Sciatic nerve (tissue), 2 donors: ENCODE data around the gene SLC38A9. TPM values are rescaled to one million over a fixed set of nuclear protein-coding genes. Genes with fewer than 3 reads are reported as not detected.

Experiments
- ATAC-seq: fragments of 200-7000 bp; cut with Tn5 transposase; one replicate; pipeline ENCODE4 v1.9.1; 2020; ENCODE audit warnings: mild to moderate bottlenecking, moderate library complexity
- DNase-seq: peaks from one replicate; pipeline ENCODE4 v3.0.0-alpha.2; 2020; ENCODE audit warnings: low spot score
- intact Hi-C: fragments of 100-400 bp; cut with DNase I; formaldehyde crosslinking; loops from one replicate; pipeline ENCODE4 v1.14.2; 2022
- total RNA-seq: library from RNA; stranded (reverse); fragmentation: NEBNext Ultra II Directional; extraction: Animal tissue kit (Norgen Biotek cat#: 25700); gene quantifications from one replicate; pipeline ENCODE4 v1.2.1, GENCODE V29; 2021
- donor health status: DM: no; HTN: no; CAD: no.
- donor health status: DM: no; HTN: no; CAD: no.

The SLC38A9 gene
- total RNA-seq, 1 donor from 2014 or later = 29.2 TPM

DNA sequence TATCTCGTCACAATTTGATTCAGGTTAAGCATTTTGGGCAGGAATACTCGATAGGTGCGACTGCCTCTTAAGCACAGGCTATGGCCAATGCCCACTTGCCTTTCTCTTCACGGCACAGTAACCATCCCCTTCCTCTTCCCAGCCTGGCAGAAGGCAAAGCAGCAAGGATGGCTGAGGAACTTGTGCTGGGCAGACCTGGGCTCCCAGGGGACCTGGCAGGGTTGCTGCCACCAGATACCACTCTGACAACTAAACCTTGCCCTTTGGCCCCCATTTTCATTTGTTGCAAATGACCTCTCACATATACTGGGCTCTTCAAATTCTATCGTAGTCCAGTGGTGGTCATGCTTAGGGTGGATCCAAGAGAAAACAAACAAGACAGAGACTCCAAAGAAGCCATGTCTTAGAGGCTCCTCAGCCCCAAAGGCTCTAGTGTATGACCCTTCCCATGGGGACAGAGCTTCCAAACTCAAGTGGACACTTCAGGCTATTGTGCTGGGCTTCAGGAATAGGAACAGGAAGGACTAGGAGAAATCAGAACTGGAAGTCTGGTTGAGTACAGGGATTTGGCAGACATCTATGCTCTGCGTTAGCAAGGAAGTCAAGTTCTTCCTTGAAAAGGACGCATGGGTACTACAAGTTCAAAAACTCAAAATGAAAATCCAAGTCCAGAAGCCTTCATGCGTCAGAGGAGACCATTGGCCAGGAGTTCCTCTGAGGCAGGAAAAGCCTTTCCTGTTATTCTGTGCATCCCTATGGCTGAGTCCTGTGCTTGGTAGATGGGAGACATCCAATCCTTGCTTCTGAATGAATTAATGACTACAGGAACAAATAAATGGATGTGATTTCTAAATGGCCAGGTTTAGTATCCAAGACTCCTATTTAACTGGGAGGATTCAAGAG is 112.7 kb downstream of the SLC38A9 start:
- ATAC-seq (no peak), DNase-seq (no peak)
- intact Hi-C loops = no loop called here

DNA sequence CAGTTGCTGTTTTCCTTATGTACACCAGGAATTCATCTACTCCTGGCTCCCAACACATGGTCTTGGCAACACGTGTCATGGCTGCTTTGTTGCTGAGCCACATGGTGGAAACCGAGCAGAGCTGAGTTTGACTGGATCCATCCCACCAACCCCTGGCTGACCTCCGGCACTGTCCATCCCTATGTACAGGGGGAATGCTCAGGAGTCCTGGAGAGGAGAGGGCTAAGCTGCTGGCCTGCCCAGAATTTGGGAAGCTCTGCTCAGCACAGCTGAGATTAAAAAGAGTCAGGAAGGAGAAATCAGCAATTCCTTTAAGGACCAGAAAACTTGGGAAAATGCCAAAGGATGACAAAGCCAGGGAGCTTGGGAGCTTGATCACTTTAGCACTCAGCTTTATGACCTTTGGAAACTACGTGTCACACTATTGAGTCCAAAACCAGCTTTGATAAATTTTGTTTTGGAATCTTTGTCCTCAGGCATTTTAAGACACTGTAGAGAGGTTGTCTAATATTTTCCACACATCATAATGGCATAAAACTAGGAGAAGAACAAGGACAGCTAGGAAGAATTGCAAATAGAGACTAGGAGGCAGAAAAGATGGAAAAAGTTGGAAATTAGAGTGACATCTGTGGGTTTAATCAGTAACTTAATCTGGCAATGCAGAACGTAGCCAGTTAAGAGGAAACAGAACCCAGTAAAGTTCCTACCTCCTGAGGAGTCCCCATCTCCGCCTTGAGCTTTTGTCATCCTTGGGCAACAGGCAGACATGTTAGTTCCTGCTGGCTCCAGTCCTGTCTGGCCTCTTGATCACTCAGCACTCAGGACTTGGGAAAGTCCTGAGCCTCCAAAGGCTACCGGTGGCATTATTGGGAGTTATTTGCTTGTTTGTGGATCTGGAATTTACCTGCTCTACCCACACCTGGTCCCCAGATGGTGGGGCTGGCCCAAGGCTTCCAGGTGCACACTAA is 114.8 kb downstream of the SLC38A9 start:
- peak; percentile 74 for DNase-seq
- intact Hi-C loops = no loop called here
- peak; percentile 65 for ATAC-seq

DNA sequence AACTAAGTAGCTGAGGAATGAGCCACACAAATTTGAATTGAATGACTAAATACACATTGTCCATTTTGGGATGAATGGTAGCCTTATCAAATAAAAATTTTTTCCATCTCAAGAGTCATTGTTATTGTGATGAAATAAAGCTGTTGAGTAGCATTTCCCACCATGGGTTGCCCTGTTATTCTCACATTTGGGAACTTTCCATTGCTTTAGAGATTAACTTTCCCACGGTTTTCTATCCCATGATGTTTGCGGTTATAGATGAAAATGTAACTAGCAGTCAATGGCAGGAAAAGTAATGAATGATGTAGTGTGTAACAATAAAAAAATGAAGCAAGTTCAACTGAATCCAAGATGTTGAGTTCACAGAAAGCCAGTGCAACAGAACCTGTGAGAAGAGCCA is 117.5 kb downstream of the SLC38A9 start:
- intact Hi-C loops = no loop called here
- ATAC-seq = no peak

DNA sequence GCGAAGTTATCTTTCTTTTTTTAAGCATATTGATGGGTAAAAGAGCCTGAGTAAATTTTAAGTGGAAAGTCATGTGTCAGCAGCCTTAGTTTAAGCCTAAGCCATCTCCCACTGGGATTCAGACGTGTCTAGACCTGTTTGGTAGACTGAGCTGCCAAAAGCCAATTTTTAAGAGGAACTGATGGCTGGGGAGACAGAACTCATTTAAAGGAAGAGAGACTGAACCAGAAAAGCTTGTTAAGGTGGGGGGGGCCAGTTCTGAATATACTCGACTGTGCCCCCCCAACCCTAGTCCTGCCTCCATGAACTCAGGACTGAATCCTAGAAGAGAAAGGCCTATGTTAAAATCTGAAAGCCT is 119.0 kb downstream of the SLC38A9 start:
- DNase-seq (no peak), ATAC-seq (no peak)
- intact Hi-C loops = no loop called here

More for the DNA sequence above, 117.5 kb downstream of the SLC38A9 start:
- no peak for DNase-seq

DNA sequence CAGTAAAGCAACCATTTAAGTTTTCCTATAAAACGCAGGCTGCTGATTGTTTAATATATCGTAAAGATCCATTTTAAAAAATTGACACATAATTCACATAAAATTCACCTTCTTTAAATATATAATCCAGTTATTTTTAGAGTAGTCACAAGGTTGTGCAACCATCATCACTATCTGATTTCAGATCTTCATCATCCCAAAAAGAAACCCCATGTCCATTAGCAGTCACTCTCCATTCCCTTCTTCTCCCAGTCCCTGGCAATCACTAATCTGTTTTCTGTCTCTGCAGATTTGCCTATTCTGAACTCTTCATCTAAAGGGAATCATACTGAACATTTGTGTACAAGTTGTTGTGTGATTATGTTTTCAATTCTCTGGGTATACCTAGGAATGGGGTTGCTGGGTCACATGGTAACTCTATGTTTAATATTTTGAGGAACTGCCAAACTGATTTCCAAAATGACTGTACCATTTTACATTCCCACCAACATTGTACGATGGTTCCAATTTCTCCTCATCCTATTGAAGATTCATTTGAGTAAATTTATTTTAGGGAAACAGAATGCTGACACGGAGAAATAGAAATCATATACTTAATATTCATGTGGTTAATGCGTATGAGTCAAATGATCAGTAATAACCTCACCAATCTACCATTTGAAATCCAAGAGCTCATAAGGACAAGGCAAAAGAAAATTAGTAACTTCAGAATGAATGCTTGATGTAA is 119.6 kb downstream of the SLC38A9 start:
- DNase-seq (no peak), ATAC-seq (no peak)
- intact Hi-C loops = no loop called here

DNA sequence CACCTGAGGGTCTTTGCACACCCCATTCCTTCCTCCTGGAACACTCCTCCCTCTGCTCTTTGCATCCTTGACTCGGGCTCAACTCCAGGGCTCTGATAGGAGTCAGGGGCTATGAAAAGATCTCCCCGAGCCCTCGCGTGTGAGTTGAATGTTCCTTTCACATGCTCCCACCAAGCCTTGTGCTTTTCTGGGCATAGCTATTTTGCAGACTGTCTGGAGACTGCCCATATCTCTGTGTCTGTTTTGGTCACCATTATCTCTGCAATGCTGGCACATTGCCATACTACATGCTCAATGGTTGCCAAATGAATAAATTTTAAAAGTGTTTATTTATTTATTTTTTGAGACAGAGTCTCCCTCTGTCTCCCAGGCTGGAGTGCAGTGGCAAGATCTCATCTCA is 120.4 kb downstream of the SLC38A9 start:
- ATAC-seq (no peak), DNase-seq (no peak)
- intact Hi-C loops = no loop called here

DNA sequence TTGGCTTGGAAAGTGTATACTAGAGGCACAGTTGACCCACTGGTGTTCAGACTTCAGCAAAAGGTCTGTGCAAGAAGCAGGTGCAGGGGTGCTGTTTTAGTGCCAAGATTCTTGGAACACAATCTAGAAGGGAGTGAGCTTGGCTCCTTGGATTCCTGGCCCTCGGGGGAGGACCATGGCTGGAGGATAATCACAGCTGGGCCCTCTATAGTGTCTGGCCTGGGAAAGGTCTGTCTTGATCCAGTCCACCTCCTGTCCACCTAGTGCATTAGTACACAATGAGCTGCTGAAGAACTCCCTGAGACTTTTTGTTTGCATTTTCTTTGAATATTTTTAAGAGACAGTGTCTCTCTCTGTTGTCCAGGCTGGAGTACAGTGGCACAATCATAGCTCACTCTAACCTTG is 126.9 kb downstream of the SLC38A9 start:
- intact Hi-C loops = no loop called here
- DNase-seq = no peak
- ATAC-seq = no peak

DNA sequence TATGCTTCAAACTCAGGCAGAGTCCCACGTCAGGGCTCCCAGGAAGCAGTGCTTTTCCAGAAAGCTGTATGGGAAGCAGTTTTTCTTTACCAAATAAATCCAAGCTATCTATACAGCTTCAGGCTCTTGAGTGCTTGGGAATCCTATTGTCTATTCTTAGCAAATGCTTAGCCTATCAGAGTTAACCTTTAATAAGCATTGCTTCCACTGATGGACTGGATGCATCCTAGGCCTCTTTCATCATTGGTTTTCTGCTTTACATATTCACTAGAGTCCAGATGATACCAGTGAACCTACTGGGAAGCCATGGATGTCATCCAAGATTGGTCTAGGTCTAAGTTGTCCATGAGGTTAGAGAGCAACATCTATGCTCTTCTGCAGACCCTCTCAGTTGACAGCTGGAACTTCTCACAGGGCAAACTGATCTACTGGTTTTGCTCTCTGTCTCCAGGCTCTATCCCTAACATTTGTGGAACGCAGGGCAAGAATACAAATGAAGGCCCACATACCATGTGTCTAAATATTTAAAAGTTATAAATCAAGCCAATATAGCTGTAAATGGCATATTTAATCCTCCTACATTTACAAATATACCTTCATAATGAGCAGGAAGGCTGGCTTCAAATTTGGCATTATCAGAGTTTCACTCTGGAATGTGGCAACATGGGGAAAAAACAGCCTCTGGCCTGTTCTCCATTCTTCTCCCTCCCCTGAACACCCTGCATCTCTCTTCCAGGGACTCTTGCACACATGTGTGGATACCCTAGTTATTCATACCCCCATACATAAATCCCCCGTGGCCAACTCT is 127.5 kb downstream of the SLC38A9 start:
- no peak for DNase-seq
- ATAC-seq = no peak
- intact Hi-C loops = no loop called here

DNA sequence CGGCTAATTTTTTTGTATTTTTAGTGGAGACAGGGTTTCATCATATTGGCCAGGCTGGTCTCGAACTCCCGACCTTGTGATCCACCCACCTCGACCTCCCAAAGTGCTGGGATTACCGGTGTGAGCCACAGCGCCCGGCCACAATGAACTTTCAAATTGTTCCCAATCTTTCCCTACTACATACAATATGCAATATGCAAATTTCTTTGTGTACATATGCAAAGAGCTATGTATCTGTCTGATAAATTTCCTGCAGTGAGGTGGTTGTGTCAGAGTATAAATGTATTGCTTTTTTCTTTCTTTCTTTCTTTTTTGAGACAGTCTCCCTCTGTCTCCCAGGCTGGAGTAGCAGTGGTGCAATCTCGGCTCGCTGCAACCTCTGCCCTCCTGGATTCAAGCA is 128.5 kb downstream of the SLC38A9 start:
- intact Hi-C loops = no loop called here
- DNase-seq (no peak), ATAC-seq (no peak)

DNA sequence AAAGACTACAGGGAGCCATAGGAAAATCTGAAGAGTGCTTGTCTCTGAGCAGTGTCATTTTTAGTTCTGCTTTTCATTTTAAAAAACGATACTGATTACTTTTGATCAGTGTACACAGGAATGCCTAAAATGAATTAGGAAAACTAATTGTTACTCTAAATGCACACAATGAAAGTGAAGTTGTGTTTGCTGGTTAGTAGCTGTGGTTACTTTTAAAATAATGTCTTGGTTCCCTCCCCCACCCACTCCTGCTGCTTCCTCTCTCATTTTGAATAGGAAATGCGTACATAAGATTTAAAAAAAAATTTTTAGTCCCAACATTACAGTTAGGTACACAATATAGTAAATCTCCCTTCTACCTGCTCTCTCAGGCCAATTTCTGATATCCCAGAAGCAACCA is 129.9 kb downstream of the SLC38A9 start:
- intact Hi-C loops = no loop called here
- ATAC-seq (no peak), DNase-seq (no peak)

DNA sequence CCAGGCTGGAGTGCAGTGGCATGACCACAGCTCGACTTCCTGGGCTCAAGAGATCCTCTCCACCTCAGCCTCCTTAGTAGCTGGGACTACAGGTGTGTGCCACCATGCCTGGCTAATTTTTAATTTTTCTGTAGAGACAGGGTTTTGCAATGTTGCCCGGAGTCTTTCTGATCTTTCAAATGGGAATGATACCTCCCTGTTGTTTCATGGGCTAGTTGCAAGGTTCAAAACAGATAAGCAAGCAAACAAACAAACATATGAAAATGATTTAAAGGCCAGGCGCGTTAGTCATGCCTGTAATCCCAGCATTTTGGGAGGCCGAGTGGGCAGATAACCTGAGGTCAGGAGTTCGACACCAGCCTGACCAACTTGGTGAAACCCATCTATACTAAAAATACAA is 132.1 kb downstream of the SLC38A9 start:
- ATAC-seq (no peak), DNase-seq (no peak)
- intact Hi-C loops = no loop called here

DNA sequence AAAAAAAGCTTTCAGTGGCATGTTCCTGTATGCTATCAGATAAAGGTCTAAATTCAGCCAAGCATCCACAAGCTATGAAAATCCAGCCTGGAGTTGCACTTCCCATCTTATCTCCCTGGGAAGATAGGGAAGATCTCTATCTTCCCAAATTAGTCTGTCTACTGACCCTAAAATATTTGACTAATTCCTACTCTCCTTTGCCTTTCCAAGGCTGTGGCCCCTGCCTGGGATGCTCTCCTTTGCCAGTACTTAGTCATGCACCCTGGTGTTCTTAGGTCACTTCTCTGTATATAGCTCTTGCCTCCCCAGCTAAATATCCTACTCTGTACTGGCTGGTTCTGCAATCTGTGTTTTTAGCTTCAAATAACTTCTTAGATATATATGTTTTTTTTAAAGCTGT is 133.4 kb downstream of the SLC38A9 start:
- DNase-seq (no peak), ATAC-seq (no peak)
- intact Hi-C loops = no loop called here

DNA sequence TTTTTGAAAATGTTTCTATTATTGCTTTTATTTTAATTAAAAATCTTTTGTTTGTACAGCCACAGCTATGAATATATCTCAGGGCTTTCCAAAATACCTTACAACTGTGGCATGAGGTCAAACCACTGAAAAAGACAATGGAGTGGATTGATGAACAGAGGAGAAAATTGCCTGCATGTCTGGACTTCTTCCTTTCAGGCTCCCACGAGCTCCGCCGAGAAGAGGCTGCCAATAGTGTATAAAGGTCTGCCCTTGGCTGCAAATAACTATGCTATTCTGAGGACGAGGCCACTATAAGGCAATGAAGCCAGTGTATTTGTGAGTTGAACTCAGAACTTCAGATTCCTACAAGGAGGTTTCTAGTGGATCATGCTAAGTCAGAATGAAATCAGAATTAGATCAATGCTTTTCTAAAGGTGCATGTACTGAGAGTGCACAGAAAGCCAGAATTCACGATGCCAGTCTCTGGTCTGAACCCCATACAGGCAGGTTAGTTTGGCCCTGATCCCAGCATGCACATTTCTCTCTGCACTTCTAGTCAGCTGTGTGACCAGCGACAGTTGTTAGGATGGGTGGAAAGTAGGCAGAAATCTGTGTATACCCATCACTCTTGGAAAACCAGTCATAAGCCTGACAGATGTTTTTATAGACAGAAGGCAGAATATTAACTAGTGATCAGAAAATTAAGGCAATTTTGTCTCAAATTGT is 134.6 kb downstream of the SLC38A9 start:
- no peak for DNase-seq
- ATAC-seq = peak; percentile 91
- intact Hi-C loops = no loop called here

DNA sequence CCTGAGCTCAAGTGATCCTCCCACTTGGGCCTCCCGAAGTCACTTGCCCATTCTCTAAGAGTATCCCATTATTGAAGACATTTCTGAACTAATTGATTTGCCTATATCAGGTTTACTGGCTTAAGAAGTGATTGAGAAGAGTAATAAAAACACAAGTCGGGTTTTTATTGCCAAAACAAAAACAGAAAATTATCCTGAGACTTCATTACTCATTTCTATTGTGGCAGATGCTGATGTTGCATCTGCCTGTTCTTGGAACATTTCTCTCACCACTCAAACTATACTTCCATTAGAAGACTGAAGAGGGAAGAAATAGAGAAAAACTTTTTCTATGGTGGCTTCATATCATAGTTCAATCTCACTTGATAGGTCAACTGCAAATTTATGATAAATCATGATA is 135.5 kb downstream of the SLC38A9 start:
- peak; percentile 31 for ATAC-seq
- DNase-seq = no peak
- intact Hi-C loops = no loop called here
